B cell (primary cell): ENCODE data around the gene RNPEP.

Source experiments
- CTCF ChIP-seq: fragments of 200-600 bp; IDR thresholded peaks from one replicate; pipeline ENCODE4 v1.8.0; 2022; ENCODE audit warnings: antibody characterized with exemption, mild to moderate bottlenecking
- EZH2 ChIP-seq: IDR thresholded peaks from 2 replicates; pipeline ENCODE4 v1.6.1; 2012; ENCODE audit warnings: borderline replicate concordance, low read depth, mild to moderate bottlenecking, moderate library complexity, low read length; ENCODE audit not compliant: insufficient read depth, poor library complexity, severe bottlenecking

- TF ChIP-seq CTCF = no peak
- no peak for TF ChIP-seq EZH2
Observed at GRCh38 chr1:202012544-202013478, 30.4 kb downstream of the RNPEP start.
